HEK293T (cell line): ENCODE measurements around the gene ZNF81.

ENCODE experiments used
- BHLHE40 ChIP-seq: fragments of 450-650 bp; IDR thresholded peaks from 2 replicates; pipeline ENCODE4 v1.6.1; 2016; ENCODE audit warnings: mild to moderate bottlenecking, moderate library complexity, borderline replicate concordance
- FOXA1 ChIP-seq: fragments of 450-650 bp; IDR thresholded peaks from 2 replicates; pipeline ENCODE4 v1.6.1; 2016; ENCODE audit warnings: mild to moderate bottlenecking
- FOXM1 ChIP-seq: fragments of 450-650 bp; IDR thresholded peaks from 2 replicates; pipeline ENCODE4 v1.6.1; 2017; ENCODE audit warnings: mild to moderate bottlenecking, borderline replicate concordance
- SP1 ChIP-seq: fragments of 450-650 bp; IDR thresholded peaks from 2 replicates; pipeline ENCODE4 v1.6.1; 2017

GRCh38 chrX:47958761-47959342 lies 122.2 kb downstream of the ZNF81 start:
- TF ChIP-seq SP1 (no peak), BHLHE40 (no peak), FOXM1 (no peak), FOXA1 (no peak)
